GM12878 (cell line): Measurements from ENCODE around the gene TOM1L2.

ENCODE experiments used
- IKZF2 ChIP-seq, 2 experiments: fragments of 450-650 bp; IDR thresholded peaks; 2 replicates each; pipeline ENCODE4 v1.6.1; 2017; ENCODE audit warnings: mild to moderate bottlenecking in 2 of 2, moderate library complexity in 2 of 2
- PAX5 ChIP-seq: IDR thresholded peaks from 2 replicates; pipeline ENCODE4 v1.6.1; 2011; ENCODE audit warnings: low read depth, low read length, borderline replicate concordance
- POLR2A ChIP-seq: IDR thresholded peaks from 2 replicates; pipeline ENCODE4 v1.6.1; 2011; ENCODE audit warnings: low read depth, mild to moderate bottlenecking, low read length
- SIX5 ChIP-seq: IDR thresholded peaks from 2 replicates; pipeline ENCODE4 v1.6.1; 2011; ENCODE audit warnings: mild to moderate bottlenecking, low read depth, low read length, moderate library complexity; ENCODE audit not compliant: severe bottlenecking
- SMC3 ChIP-seq: IDR thresholded peaks from 2 replicates; pipeline ENCODE4 v1.6.1; 2011; ENCODE audit warnings: low read length, improper control_type of control experiment, borderline replicate concordance
- SREBF2 ChIP-seq: IDR thresholded peaks from 2 replicates; pipeline ENCODE4 v1.6.1; 2012; ENCODE audit warnings: mild to moderate bottlenecking, low read length
- STAT3 ChIP-seq: IDR thresholded peaks from 2 replicates; pipeline ENCODE4 v1.6.1; 2011; ENCODE audit warnings: low read depth, low read length, improper control_type of control experiment
- TAF1 ChIP-seq: IDR thresholded peaks from 2 replicates; pipeline ENCODE4 v1.6.1; 2011; ENCODE audit warnings: mild to moderate bottlenecking, low read depth, low read length, borderline replicate concordance
- TCF12 ChIP-seq: IDR thresholded peaks from 2 replicates; pipeline ENCODE4 v1.6.1; 2011; ENCODE audit warnings: low read depth, mild to moderate bottlenecking, low read length
- ZNF217 ChIP-seq: fragments of 450-650 bp; IDR thresholded peaks from 2 replicates; pipeline ENCODE4 v1.6.1; 2017; ENCODE audit warnings: antibody characterized with exemption, mild to moderate bottlenecking
- TF ChIP-seq, protein P1 (sequence below), 3 experiments: IDR thresholded peaks in 2 of 3; conservative IDR thresholded peaks in 1 of 3; 2 replicates each; pipeline ENCODE4 v1.5.1; 2011; ENCODE audit warnings: low read depth in 3 of 3, low read length in 3 of 3, mild to moderate bottlenecking in 3 of 3, control low read depth in 2 of 3, moderate library complexity in 2 of 3, inconsistent platforms in 1 of 3, mixed read lengths in 1 of 3; ENCODE audit not compliant: control insufficient read depth in 2 of 3, insufficient read depth in 1 of 3; ENCODE audit errors: extremely low read depth in 1 of 3
- TF ChIP-seq, protein P2 (sequence below): IDR thresholded peaks from 2 replicates; pipeline ENCODE4 v1.6.1; 2012; ENCODE audit warnings: mild to moderate bottlenecking, low read depth, low read length

DNA sequence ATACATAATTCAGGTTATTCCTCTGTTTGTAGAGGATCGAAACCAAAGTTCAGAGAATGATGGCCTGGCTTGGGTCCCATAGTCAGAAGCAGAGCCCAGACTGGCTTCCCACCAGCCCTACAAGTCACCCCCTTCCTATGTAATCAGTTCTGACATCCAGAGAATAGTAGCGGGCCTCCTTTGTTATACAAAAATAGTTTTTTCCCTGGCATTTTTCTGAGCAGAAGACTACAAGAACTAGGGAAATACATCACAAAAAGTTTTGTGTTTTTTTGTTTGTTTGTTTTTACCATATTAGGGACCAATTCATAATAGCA is 47.6 kb upstream of the TOM1L2 start:
- TF ChIP-seq SIX5 (no peak), IKZF2 (IDR thresholded peaks at IDR 0.05) (no peak), PAX5 (no peak), POLR2A (no peak), TCF12 (no peak), SREBF2 (no peak), ZNF217 (no peak), STAT3 (no peak), TAF1 (no peak), SMC3 (no peak)
- TF ChIP-seq, protein P1, sequence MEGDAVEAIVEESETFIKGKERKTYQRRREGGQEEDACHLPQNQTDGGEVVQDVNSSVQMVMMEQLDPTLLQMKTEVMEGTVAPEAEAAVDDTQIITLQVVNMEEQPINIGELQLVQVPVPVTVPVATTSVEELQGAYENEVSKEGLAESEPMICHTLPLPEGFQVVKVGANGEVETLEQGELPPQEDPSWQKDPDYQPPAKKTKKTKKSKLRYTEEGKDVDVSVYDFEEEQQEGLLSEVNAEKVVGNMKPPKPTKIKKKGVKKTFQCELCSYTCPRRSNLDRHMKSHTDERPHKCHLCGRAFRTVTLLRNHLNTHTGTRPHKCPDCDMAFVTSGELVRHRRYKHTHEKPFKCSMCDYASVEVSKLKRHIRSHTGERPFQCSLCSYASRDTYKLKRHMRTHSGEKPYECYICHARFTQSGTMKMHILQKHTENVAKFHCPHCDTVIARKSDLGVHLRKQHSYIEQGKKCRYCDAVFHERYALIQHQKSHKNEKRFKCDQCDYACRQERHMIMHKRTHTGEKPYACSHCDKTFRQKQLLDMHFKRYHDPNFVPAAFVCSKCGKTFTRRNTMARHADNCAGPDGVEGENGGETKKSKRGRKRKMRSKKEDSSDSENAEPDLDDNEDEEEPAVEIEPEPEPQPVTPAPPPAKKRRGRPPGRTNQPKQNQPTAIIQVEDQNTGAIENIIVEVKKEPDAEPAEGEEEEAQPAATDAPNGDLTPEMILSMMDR (IDR thresholded peaks at IDR 0.05 in 2 of 3, conservative IDR thresholded peaks at IDR 0.05 in 1 of 3; ENCODE audit: control insufficient read depth in 2 of 3, extremely low read depth in 1 of 3, insufficient read depth in 1 of 3, low read depth in 3 of 3, low read length in 3 of 3), result no peak
- TF ChIP-seq, protein P2, sequence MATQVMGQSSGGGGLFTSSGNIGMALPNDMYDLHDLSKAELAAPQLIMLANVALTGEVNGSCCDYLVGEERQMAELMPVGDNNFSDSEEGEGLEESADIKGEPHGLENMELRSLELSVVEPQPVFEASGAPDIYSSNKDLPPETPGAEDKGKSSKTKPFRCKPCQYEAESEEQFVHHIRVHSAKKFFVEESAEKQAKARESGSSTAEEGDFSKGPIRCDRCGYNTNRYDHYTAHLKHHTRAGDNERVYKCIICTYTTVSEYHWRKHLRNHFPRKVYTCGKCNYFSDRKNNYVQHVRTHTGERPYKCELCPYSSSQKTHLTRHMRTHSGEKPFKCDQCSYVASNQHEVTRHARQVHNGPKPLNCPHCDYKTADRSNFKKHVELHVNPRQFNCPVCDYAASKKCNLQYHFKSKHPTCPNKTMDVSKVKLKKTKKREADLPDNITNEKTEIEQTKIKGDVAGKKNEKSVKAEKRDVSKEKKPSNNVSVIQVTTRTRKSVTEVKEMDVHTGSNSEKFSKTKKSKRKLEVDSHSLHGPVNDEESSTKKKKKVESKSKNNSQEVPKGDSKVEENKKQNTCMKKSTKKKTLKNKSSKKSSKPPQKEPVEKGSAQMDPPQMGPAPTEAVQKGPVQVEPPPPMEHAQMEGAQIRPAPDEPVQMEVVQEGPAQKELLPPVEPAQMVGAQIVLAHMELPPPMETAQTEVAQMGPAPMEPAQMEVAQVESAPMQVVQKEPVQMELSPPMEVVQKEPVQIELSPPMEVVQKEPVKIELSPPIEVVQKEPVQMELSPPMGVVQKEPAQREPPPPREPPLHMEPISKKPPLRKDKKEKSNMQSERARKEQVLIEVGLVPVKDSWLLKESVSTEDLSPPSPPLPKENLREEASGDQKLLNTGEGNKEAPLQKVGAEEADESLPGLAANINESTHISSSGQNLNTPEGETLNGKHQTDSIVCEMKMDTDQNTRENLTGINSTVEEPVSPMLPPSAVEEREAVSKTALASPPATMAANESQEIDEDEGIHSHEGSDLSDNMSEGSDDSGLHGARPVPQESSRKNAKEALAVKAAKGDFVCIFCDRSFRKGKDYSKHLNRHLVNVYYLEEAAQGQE, result no peak
